DOHH2 (cell line): ENCODE measurements around the gene APBA3.

ENCODE experiments used
- H3F3A ChIP-seq: fragments of 200-600 bp; sonication (generic), shearing (Covaris generic); 2 replicates; pipeline ENCODE4 v1.6.0; 2016; ENCODE audit warnings: antibody characterized with exemption, mild to moderate bottlenecking; ENCODE audit not compliant: control insufficient read depth, insufficient read depth
- H3K27ac ChIP-seq: fragments of 200-600 bp; sonication (generic); 2 replicates; pipeline ENCODE4 v1.5.1; 2014; ENCODE audit warnings: low read depth, mild to moderate bottlenecking, low read length, moderate library complexity
- H3K27me3 ChIP-seq: fragments of 200-600 bp; sonication (generic); 2 replicates; pipeline ENCODE4 v1.6.1; 2014; ENCODE audit warnings: mild to moderate bottlenecking, low read length, mixed read lengths; ENCODE audit not compliant: control insufficient read depth
- H3K36me3 ChIP-seq: fragments of 200-600 bp; sonication (generic); 2 replicates; pipeline ENCODE4 v1.6.1; 2014; ENCODE audit warnings: mild to moderate bottlenecking, low read length, moderate library complexity, mixed read lengths; ENCODE audit not compliant: control insufficient read depth
- H3K4me1 ChIP-seq: fragments of 200-600 bp; sonication (generic); 2 replicates; pipeline ENCODE4 v1.6.1; 2014; ENCODE audit warnings: mild to moderate bottlenecking, low read length, mixed read lengths; ENCODE audit not compliant: control insufficient read depth
- H3K4me2 ChIP-seq: fragments of 200-600 bp; sonication (generic); 2 replicates; pipeline ENCODE4 v1.6.0; 2014; ENCODE audit warnings: mild to moderate bottlenecking, low read length, moderate library complexity
- H3K4me3 ChIP-seq: fragments of 200-600 bp; sonication (generic); 2 replicates; pipeline ENCODE4 v1.5.1; 2014; ENCODE audit warnings: mild to moderate bottlenecking, low read length, mixed read lengths
- H3K79me2 ChIP-seq: fragments of 200-600 bp; sonication (generic); 2 replicates; pipeline ENCODE4 v1.6.1; 2014; ENCODE audit warnings: mild to moderate bottlenecking, low read length, mixed read lengths; ENCODE audit not compliant: control insufficient read depth
- H3K9me2 ChIP-seq: fragments of 200-600 bp; sonication (generic); replicated peaks from 2 replicates; pipeline ENCODE4 v1.6.1; 2014; ENCODE audit warnings: mild to moderate bottlenecking, low read length, mixed read lengths; ENCODE audit not compliant: control insufficient read depth
- H3K9me3 ChIP-seq: fragments of 200-600 bp; sonication (generic); 2 replicates; pipeline ENCODE4 v1.6.1; 2014; ENCODE audit warnings: antibody characterized with exemption, low read length, mixed read lengths; ENCODE audit not compliant: control insufficient read depth, insufficient read depth
- H4K20me1 ChIP-seq: fragments of 200-600 bp; sonication (generic); 2 replicates; pipeline ENCODE4 v1.6.0; 2014; ENCODE audit warnings: low read depth, mild to moderate bottlenecking, antibody characterized with exemption, low read length, moderate library complexity; ENCODE audit not compliant: control insufficient read depth, insufficient read depth
- CTCF ChIP-seq: fragments of 200-600 bp; sonication (generic); IDR thresholded peaks from one replicate; pipeline ENCODE4 v1.5.1; 2014; ENCODE audit warnings: antibody characterized with exemption, mild to moderate bottlenecking, low read depth, low read length; ENCODE audit not compliant: poor library complexity, severe bottlenecking
- EZH2phosphoT487 ChIP-seq: fragments of 200-600 bp; sonication (generic); IDR thresholded peaks from 2 replicates; pipeline ENCODE4 v1.6.1; 2017; ENCODE audit warnings: borderline replicate concordance, mild to moderate bottlenecking, antibody characterized with exemption, low read length, moderate library complexity, mixed read lengths

APBA3 gene

DNA sequence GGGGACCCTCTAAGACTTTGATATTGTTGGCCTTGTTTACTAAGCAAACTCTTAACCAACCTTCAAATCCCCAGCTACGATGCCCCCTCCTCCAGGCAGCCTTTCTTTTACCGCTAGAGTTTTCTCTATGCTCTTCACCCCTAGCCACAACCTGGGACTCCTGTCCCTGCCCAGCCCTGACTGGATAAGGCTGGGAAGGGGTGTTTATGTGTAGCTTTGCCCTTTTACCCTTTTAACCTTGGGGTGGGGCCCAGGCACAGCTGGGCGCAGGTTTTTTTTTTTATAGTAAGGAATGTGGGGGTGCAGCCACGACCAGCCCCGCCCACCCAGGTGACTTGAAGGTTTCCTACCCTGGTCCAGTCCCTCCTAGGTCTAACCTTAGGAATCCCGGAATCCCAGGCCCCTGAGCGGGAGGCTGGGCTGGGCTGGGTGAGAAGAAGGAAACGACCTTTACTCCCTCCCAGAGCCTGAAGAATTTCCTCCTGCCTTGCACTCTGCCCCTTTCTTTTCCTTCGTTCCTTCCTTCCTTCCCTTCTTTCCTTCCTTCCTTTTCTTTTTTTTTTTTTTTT, 41.1 kb downstream of the APBA3 start:
- no peak overlapping the region for H3K4me2 ChIP-seq

GRCh38 chr19:3719868-3720267, 41.6 kb downstream of the APBA3 start:
- Histone ChIP-seq H3K4me3 (no peak overlapping the region), H3K27me3 (peaks cover 15% of the 10 kb centered on the region), H4K20me1 (no peaks in the 10 kb centered on the region), H3K9me2 (no peaks in the 10 kb centered on the region), H3K27ac (no peak overlapping the region), H3K79me2 (no peaks in the 10 kb centered on the region), H3K9me3 (no peaks in the 10 kb centered on the region), H3F3A (no peaks in the 10 kb centered on the region), H3K4me1 (peaks cover 3% of the 10 kb centered on the region), H3K36me3 (no peaks in the 10 kb centered on the region), H3K4me2 (no peak overlapping the region)
- no peak for TF ChIP-seq EZH2phosphoT487
- TF ChIP-seq CTCF = no peak

More for the DNA sequence above, 41.1 kb downstream of the APBA3 start:
- no peaks in the 10 kb centered on the region for H3F3A ChIP-seq
- no peak overlapping the region for H3K27ac ChIP-seq
- H3K79me2 ChIP-seq = no peaks in the 10 kb centered on the region
- no peaks in the 10 kb centered on the region for H4K20me1 ChIP-seq
- H3K4me3 ChIP-seq = no peak overlapping the region
- TF ChIP-seq EZH2phosphoT487 (no peak), CTCF (no peak)
- no peaks in the 10 kb centered on the region for H3K9me3 ChIP-seq
- H3K27me3 ChIP-seq = peaks cover 15% of the 10 kb centered on the region
- peaks cover 3% of the 10 kb centered on the region for H3K4me1 ChIP-seq
- no peaks in the 10 kb centered on the region for H3K36me3 ChIP-seq
- no peaks in the 10 kb centered on the region for H3K9me2 ChIP-seq

- Histone ChIP-seq H3K4me2 (no peak overlapping the region), H3F3A (no peaks in the 10 kb centered on the region), H3K27ac (no peak overlapping the region), H3K4me3 (no peak overlapping the region), H3K9me3 (no peaks in the 10 kb centered on the region), H3K9me2 (no peaks in the 10 kb centered on the region), H3K79me2 (no peaks in the 10 kb centered on the region), H3K4me1 (no peaks in the 10 kb centered on the region), H4K20me1 (no peaks in the 10 kb centered on the region), H3K36me3 (no peaks in the 10 kb centered on the region), H3K27me3 (peaks cover 6% of the 10 kb centered on the region; the same call in 1 of the 2 replicates)
- no peak for TF ChIP-seq EZH2phosphoT487
- no peak for TF ChIP-seq CTCF
Measured at GRCh38 chr19:3716147-3716668, 45.3 kb downstream of the APBA3 start.
